ENCODE data around the gene CELSR2. TPM values are rescaled to one million over a fixed set of nuclear protein-coding genes. Genes with fewer than 3 reads are reported as not detected.

Gene CELSR2
- total and polyA plus RNA-seq, 2 experiments from 2014 or later = 11.2 to 35.1 TPM

GRCh38 chr1:109262231-109263055 is 13.1 kb downstream of the CELSR2 start (continued):
- TF ChIP-seq, protein P1, sequence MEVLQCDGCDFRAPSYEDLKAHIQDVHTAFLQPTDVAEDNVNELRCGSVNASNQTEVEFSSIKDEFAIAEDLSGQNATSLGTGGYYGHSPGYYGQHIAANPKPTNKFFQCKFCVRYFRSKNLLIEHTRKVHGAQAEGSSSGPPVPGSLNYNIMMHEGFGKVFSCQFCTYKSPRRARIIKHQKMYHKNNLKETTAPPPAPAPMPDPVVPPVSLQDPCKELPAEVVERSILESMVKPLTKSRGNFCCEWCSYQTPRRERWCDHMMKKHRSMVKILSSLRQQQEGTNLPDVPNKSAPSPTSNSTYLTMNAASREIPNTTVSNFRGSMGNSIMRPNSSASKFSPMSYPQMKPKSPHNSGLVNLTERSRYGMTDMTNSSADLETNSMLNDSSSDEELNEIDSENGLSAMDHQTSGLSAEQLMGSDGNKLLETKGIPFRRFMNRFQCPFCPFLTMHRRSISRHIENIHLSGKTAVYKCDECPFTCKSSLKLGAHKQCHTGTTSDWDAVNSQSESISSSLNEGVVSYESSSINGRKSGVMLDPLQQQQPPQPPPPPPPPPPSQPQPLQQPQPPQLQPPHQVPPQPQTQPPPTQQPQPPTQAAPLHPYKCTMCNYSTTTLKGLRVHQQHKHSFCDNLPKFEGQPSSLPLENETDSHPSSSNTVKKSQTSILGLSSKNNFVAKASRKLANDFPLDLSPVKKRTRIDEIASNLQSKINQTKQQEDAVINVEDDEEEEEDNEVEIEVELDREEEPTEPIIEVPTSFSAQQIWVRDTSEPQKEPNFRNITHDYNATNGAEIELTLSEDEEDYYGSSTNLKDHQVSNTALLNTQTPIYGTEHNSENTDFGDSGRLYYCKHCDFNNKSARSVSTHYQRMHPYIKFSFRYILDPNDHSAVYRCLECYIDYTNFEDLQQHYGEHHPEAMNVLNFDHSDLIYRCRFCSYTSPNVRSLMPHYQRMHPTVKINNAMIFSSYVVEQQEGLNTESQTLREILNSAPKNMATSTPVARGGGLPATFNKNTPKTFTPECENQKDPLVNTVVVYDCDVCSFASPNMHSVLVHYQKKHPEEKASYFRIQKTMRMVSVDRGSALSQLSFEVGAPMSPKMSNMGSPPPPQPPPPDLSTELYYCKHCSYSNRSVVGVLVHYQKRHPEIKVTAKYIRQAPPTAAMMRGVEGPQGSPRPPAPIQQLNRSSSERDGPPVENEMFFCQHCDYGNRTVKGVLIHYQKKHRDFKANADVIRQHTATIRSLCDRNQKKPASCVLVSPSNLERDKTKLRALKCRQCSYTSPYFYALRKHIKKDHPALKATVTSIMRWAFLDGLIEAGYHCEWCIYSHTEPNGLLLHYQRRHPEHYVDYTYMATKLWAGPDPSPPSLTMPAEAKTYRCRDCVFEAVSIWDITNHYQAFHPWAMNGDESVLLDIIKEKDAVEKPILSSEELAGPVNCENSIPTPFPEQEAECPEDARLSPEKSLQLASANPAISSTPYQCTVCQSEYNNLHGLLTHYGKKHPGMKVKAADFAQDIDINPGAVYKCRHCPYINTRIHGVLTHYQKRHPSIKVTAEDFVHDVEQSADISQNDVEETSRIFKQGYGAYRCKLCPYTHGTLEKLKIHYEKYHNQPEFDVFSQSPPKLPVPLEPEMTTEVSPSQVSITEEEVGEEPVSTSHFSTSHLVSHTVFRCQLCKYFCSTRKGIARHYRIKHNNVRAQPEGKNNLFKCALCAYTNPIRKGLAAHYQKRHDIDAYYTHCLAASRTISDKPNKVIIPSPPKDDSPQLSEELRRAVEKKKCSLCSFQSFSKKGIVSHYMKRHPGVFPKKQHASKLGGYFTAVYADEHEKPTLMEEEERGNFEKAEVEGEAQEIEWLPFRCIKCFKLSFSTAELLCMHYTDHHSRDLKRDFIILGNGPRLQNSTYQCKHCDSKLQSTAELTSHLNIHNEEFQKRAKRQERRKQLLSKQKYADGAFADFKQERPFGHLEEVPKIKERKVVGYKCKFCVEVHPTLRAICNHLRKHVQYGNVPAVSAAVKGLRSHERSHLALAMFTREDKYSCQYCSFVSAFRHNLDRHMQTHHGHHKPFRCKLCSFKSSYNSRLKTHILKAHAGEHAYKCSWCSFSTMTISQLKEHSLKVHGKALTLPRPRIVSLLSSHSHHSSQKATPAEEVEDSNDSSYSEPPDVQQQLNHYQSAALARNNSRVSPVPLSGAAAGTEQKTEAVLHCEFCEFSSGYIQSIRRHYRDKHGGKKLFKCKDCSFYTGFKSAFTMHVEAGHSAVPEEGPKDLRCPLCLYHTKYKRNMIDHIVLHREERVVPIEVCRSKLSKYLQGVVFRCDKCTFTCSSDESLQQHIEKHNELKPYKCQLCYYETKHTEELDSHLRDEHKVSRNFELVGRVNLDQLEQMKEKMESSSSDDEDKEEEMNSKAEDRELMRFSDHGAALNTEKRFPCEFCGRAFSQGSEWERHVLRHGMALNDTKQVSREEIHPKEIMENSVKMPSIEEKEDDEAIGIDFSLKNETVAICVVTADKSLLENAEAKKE (CRISPR knock-in tag; IDR thresholded peaks at IDR 0.05) = no peak
- TF ChIP-seq CTCF (conservative IDR thresholded peaks at IDR 0.05; ENCODE audit: low read depth in 2 of 2) = no peak
- TF ChIP-seq ZNF114 (CRISPR knock-in tag; IDR thresholded peaks at IDR 0.05) = no peak
- no peak for TF ChIP-seq ZNF331 (CRISPR knock-in tag; IDR thresholded peaks at IDR 0.05; ENCODE audit: low read depth)
- no peak for TF ChIP-seq EZH2 (IDR thresholded peaks at IDR 0.05; ENCODE audit: low read depth, unreplicated experiment)
- TF ChIP-seq EZH2phosphoT487 (IDR thresholded peaks at IDR 0.05; ENCODE audit: unreplicated experiment) = no peak
- TF ChIP-seq STAT1 (IDR thresholded peaks at IDR 0.05; ENCODE audit: unreplicated experiment) = no peak
- no peak for TF ChIP-seq POLR2AphosphoS5 (IDR thresholded peaks at IDR 0.05; ENCODE audit: low read depth)
- TF ChIP-seq, protein P2, sequence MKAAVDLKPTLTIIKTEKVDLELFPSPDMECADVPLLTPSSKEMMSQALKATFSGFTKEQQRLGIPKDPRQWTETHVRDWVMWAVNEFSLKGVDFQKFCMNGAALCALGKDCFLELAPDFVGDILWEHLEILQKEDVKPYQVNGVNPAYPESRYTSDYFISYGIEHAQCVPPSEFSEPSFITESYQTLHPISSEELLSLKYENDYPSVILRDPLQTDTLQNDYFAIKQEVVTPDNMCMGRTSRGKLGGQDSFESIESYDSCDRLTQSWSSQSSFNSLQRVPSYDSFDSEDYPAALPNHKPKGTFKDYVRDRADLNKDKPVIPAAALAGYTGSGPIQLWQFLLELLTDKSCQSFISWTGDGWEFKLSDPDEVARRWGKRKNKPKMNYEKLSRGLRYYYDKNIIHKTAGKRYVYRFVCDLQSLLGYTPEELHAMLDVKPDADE (IDR thresholded peaks at IDR 0.05) = no peak
